Nephron progenitor cell (in vitro differentiated cells): ENCODE measurements around the gene DGKE.

Experiments
- DNase-seq: peaks from one replicate; pipeline ENCODE4 v3.0.0; 2021
- H3K27ac Mint-ChIP-seq: 2 replicates; pipeline ENCODE4 v1.8.0; 2021; ENCODE audit warnings: mild to moderate bottlenecking, moderate library complexity, mixed read lengths
- H3K27me3 Mint-ChIP-seq: 2 replicates; pipeline ENCODE4 v1.8.0; 2021; ENCODE audit warnings: mild to moderate bottlenecking, low read depth, mixed read lengths; ENCODE audit not compliant: poor library complexity
- H3K36me3 Mint-ChIP-seq: 2 replicates; pipeline ENCODE4 v1.8.0; 2021; ENCODE audit warnings: low read depth, mixed read lengths
- H3K4me1 Mint-ChIP-seq: 2 replicates; pipeline ENCODE4 v1.8.0; 2021; ENCODE audit warnings: mixed read lengths
- H3K4me3 Mint-ChIP-seq: 2 replicates; pipeline ENCODE4 v1.8.0; 2021; ENCODE audit warnings: mild to moderate bottlenecking, moderate library complexity, mixed read lengths
- H3K9me3 Mint-ChIP-seq: 2 replicates; pipeline ENCODE4 v1.8.0; 2021; ENCODE audit warnings: mild to moderate bottlenecking, moderate library complexity, mixed read lengths
- TF ChIP-seq, protein P1 (sequence below): fragments of 200-600 bp; sonication (generic); IDR thresholded peaks from 2 replicates; pipeline ENCODE4 v1.5.0; 2021; ENCODE audit warnings: antibody characterized with exemption

The DGKE gene

DNA sequence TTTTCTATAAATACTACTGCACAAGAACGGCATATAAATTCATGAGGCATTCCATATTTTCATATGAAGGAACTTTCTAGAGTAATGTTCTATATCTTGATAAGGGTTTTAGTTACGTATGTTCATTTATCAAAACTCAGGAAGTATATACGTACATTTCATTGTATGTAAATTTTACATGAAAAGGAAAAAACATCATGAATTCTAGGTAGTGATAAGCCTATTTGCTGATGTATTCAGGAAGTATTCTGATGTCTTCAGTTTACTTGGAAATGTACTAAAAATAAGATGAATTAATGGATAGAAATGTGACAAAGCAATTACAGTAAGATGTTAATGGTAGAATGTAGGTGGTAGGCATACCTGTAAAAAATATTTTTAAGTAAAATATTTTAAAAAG is 4.7 kb downstream of the DGKE start:
- Mint-ChIP-seq H3K36me3 (peaks cover 22% of the 10 kb centered on the region), H3K27ac (no peak overlapping the region), H3K9me3 (no peaks in the 10 kb centered on the region), H3K4me1 (peaks cover 22% of the 10 kb centered on the region), H3K27me3 (peaks cover 29% of the 10 kb centered on the region), H3K4me3 (no peak overlapping the region)
- TF ChIP-seq, protein P1, sequence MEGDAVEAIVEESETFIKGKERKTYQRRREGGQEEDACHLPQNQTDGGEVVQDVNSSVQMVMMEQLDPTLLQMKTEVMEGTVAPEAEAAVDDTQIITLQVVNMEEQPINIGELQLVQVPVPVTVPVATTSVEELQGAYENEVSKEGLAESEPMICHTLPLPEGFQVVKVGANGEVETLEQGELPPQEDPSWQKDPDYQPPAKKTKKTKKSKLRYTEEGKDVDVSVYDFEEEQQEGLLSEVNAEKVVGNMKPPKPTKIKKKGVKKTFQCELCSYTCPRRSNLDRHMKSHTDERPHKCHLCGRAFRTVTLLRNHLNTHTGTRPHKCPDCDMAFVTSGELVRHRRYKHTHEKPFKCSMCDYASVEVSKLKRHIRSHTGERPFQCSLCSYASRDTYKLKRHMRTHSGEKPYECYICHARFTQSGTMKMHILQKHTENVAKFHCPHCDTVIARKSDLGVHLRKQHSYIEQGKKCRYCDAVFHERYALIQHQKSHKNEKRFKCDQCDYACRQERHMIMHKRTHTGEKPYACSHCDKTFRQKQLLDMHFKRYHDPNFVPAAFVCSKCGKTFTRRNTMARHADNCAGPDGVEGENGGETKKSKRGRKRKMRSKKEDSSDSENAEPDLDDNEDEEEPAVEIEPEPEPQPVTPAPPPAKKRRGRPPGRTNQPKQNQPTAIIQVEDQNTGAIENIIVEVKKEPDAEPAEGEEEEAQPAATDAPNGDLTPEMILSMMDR: no peak
- no peak for DNase-seq

DNA sequence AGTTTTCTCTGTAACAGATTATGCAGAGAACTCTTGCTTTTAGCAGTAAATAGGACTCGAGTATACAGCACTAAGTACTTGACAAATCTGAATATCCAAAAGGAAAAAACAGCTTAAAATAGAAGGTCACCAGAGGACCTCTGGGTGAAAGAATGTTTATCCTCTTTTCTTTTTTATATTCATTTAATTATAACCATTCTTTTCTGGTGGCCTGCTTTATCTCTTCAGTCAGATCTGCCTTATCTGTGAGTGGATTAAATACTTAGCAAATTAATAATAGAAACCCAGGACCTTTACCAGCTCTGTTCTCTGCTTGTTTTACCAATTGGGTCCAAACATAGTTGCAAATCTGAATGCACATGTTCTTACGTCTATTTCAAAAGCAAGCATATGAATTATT is 8.6 kb downstream of the DGKE start:
- Mint-ChIP-seq H3K36me3 (peaks cover 21% of the 10 kb centered on the region), H3K9me3 (no peaks in the 10 kb centered on the region), H3K27ac (no peak overlapping the region), H3K4me1 (peaks cover 2% of the 10 kb centered on the region), H3K27me3 (peaks cover under 1% of the 10 kb centered on the region), H3K4me3 (no peak overlapping the region)
- TF ChIP-seq, protein P1: no peak
- no peak for DNase-seq

DNA sequence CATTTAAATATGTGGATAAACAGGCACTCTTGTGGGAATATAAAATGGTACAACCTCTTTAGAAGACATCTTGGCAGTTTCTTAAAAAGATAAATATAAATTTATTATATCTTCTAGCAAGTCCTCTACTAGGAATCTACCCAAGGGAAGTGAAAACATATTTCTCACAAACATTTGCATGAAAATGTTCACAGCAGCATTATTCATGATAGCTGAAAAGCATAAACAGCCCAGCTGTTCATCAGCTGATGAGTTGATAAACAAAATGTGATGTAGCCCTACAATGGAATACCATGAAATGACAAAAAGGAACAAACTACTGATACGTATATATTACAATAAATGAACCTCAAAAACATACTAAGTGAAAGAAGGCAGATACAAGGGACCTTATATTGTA is 12.0 kb downstream of the DGKE start:
- H3K27me3 Mint-ChIP-seq: no peaks in the 10 kb centered on the region
- TF ChIP-seq, protein P1: no peak
- H3K27ac Mint-ChIP-seq: no peak overlapping the region
- peaks cover 14% of the 10 kb centered on the region for H3K36me3 Mint-ChIP-seq
- H3K4me1 Mint-ChIP-seq: no peaks in the 10 kb centered on the region
- H3K9me3 Mint-ChIP-seq: no peaks in the 10 kb centered on the region
- no peak overlapping the region for H3K4me3 Mint-ChIP-seq
- DNase-seq: no peak

DNA sequence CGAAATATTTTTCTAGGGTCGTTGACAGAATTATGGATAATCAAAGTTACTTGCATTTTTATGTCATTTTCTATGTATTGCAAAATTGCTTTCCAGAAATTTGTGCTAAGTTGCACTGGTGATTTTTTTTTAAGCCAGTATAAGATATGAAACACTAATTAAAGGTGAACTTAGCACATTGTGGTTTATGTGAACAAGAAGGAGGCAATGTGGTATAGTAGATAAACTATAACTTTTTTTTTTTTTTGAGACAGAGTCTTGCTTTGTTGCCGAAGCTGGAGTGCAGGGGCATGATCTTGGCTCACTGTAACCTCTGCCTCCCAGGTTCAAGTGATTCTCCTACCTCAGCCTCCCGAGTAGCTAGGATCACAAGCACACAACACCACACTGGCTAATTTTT is 13.2 kb downstream of the DGKE start:
- Mint-ChIP-seq H3K9me3 (no peaks in the 10 kb centered on the region), H3K4me3 (no peak overlapping the region), H3K36me3 (peaks cover 20% of the 10 kb centered on the region), H3K27ac (no peak overlapping the region), H3K27me3 (no peaks in the 10 kb centered on the region), H3K4me1 (no peaks in the 10 kb centered on the region)
- no peak for DNase-seq
- TF ChIP-seq, protein P1: no peak

DNA sequence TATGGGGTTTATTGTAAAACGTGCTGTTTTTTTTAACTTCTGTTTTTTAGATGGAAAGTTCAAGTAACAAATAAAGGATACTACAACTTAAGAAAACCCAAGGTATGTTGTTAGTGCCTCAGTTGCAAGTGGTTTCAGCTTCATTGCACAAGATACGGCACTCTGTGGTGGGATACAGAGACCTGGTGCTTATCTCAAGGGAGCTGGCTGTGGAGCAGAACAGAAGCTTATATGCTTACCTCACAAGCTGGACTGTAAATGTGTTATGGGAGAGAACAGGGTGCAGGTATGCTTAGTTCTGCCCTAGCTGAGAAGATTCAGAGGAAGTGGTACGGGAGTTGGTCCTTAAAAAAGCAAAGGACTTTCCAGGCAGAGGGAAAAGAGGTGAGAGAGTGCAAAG is 15.2 kb downstream of the DGKE start:
- Mint-ChIP-seq H3K27me3 (no peaks in the 10 kb centered on the region), H3K4me1 (no peaks in the 10 kb centered on the region), H3K9me3 (no peaks in the 10 kb centered on the region), H3K4me3 (no peak overlapping the region), H3K36me3 (peaks cover 24% of the 10 kb centered on the region), H3K27ac (peak overlapping the region; percentile 11)
- TF ChIP-seq, protein P1: no peak
- no peak for DNase-seq

DNA sequence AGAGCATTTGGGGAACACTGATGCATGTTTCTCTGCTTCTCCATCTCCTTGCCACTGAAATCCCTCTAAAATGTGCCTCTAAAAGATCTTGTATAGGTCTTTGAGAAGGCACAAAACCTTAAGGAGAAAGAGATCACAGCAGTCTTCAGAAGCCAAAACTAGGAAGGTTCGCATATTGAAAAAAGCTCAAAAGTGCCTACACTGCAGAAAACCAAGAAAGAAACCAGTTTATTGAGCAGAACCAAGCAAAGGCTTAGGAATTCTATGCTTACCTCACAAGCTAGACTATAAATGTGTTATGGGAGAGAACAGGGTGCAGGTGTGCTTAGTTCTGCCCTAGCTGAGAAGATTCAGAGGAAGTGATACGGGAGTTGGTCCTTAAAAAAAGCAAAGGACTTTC is 16.6 kb downstream of the DGKE start:
- Mint-ChIP-seq H3K27ac (no peak overlapping the region), H3K27me3 (no peaks in the 10 kb centered on the region), H3K9me3 (no peaks in the 10 kb centered on the region), H3K4me1 (no peaks in the 10 kb centered on the region), H3K36me3 (peaks cover 25% of the 10 kb centered on the region), H3K4me3 (no peak overlapping the region)
- DNase-seq: no peak
- TF ChIP-seq, protein P1: no peak
